AG04450 (cell line): Measurements from ENCODE around the gene TOP1. TPM values are rescaled to one million over a fixed set of nuclear protein-coding genes. Genes with fewer than 3 reads are reported as not detected.

Experiments
- CTCF ChIA-PET: fragments of 300-600, 350-600 bp; formaldehyde crosslinking; extraction: SDS; loops from one replicate; lab custom pipeline; 2022; ENCODE audit warnings: antibody characterized with exemption, inconsistent platforms; lab: Charles Lee
- POLR2A ChIA-PET: fragments of 350-600 bp; formaldehyde crosslinking; extraction: SDS; loops from one replicate; lab custom pipeline; 2021; ENCODE audit warnings: antibody characterized with exemption, inconsistent platforms; lab: Yijun Ruan, JAX
- DNase-seq: peaks from one replicate; pipeline ENCODE4 v3.0.0-alpha.2; 2011; ENCODE audit warnings: low read depth, low spot score
- H3K27ac ChIP-seq: one replicate; pipeline ENCODE4 v1.5.1; 2012; ENCODE audit warnings: low read depth, low read length, control low read depth
- H3K27me3 ChIP-seq: one replicate; pipeline ENCODE4 v1.6.0; 2012; ENCODE audit warnings: low read length; ENCODE audit not compliant: control insufficient read depth, insufficient read depth
- H3K4me3 ChIP-seq: 2 replicates; pipeline ENCODE4 v1.5.1; 2011; ENCODE audit warnings: mild to moderate bottlenecking, low read depth, low read length, control low read depth
- H3K9me3 ChIP-seq: 2 replicates; pipeline ENCODE4 v1.5.1; 2012; ENCODE audit warnings: low read length; ENCODE audit not compliant: control insufficient read depth, insufficient read depth
- polyA plus RNA-seq: library from polyadenylated mRNA; depleted of rRNA; stranded (reverse); fragments of >200 nt; gene quantifications from 2 replicates; pipeline ENCODE4 v1.2.3, GENCODE V29; 2011
- TF ChIP-seq, protein P1 (sequence below): IDR thresholded peaks from 2 replicates; pipeline ENCODE4 v1.5.1; 2011; ENCODE audit warnings: low read depth, low read length, control low read depth, inconsistent platforms

The TOP1 gene
- polyA plus RNA-seq, 1 experiment = 29.1 TPM

DNA sequence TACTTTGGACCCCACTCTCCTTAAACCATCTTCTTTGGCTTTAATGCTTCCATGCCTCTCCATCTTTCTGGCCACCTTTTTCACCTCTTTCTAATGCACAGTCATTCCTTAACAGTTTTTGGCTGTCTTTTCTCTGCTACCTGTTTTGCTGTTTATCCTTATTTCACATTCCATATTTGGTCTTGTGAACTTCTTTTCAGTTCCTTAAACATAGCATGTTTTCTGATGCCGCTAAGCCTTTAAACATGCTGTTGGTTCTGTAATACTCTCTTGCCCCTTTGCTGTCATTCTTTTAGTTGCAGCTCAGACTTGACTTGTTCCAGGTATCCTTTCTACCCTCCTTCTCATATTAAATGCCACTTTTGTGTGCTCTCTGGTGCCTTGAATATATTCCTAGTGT is 35.8 kb downstream of the TOP1 start:
- CTCF ChIA-PET = no interaction called here

GRCh38 chr20:41065716-41066115 is 37.1 kb downstream of the TOP1 start:
- Histone ChIP-seq H3K9me3 (no peaks in the 10 kb centered on the region), H3K27ac (no peak overlapping the region), H3K4me3 (no peak overlapping the region), H3K27me3 (no peaks in the 10 kb centered on the region)
- ChIA-PET POLR2A (no interaction called here), CTCF (interaction anchor here (0.8 kb wide), 1 partner anchor 98 kb away, joined by 3 read pairs; no protein-coding TSS in a partner anchor)
- no peak for DNase-seq
- TF ChIP-seq, protein P1, sequence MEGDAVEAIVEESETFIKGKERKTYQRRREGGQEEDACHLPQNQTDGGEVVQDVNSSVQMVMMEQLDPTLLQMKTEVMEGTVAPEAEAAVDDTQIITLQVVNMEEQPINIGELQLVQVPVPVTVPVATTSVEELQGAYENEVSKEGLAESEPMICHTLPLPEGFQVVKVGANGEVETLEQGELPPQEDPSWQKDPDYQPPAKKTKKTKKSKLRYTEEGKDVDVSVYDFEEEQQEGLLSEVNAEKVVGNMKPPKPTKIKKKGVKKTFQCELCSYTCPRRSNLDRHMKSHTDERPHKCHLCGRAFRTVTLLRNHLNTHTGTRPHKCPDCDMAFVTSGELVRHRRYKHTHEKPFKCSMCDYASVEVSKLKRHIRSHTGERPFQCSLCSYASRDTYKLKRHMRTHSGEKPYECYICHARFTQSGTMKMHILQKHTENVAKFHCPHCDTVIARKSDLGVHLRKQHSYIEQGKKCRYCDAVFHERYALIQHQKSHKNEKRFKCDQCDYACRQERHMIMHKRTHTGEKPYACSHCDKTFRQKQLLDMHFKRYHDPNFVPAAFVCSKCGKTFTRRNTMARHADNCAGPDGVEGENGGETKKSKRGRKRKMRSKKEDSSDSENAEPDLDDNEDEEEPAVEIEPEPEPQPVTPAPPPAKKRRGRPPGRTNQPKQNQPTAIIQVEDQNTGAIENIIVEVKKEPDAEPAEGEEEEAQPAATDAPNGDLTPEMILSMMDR = no peak

More for the DNA sequence above, 35.8 kb downstream of the TOP1 start:
- Histone ChIP-seq H3K27ac (no peak overlapping the region), H3K9me3 (no peaks in the 10 kb centered on the region), H3K27me3 (no peaks in the 10 kb centered on the region), H3K4me3 (no peak overlapping the region)
- TF ChIP-seq, protein P1 = no peak
- POLR2A ChIA-PET = no interaction called here
- no peak for DNase-seq

DNA sequence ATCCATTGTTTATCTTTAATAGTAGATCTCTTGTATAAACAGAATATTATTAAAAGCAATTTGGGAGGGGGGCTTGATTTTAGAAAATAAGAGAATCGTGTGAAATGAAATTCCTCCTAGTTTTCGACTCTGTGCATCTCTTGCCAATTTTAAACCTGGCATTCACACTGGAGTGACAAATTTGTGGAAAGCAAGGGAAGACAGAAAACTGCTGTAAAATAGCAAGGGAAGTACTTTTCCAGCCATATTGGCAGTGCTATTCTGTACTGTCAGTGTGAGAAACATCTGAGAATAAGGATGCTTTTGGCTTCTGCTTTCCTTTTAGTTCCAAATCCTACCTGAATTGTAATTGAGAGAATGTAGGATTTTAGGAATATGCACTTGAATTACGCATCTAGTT is 40.2 kb downstream of the TOP1 start:
- no peak for DNase-seq
- H3K27me3 ChIP-seq = no peaks in the 10 kb centered on the region
- TF ChIP-seq, protein P1 = no peak
- H3K9me3 ChIP-seq = no peaks in the 10 kb centered on the region
- no peak overlapping the region for H3K27ac ChIP-seq
- ChIA-PET CTCF (interaction anchor here (1.7 to 1.9 kb wide), 2 partner anchors 79 to 100 kb away, joined by 7 to 8 read pairs; no protein-coding TSS in a partner anchor), POLR2A (no interaction called here)
- no peak overlapping the region for H3K4me3 ChIP-seq

DNA sequence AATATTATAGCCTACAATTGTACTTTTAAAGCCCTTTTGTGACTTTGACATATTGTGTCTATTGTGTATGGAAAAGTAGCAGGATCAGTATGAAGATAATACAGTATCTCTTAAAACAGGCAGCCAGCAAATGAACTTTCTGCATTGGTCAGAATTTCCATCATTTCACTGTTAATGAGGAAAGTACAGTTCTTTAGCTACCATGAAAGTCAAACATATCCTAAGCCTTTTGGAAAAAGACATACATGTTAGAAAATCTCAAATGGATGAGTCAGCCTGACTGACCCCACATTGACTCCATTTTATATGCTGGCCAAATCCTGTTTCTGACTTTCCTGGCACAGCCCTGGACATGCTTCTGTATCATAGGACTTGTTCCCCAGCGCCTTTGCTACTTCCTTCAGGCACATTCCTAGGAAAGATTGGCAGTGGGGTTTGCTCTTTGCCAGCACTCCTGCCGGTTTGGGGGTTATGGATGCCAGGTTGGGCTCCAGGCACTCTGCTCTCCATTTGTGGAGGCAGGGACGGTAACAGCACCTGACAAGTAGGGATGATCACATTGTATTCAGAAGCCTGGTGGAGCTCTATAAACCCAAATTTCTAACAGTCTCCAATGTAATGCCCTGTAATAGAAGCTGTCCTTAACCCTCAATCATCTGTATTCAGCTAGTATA is 43.7 kb downstream of the TOP1 start:
- H3K4me3 ChIP-seq = no peak overlapping the region
- POLR2A ChIA-PET = no interaction called here
- no peak for DNase-seq
- TF ChIP-seq, protein P1 = no peak
- no peaks in the 10 kb centered on the region for H3K27me3 ChIP-seq
- H3K27ac ChIP-seq = peak overlapping the region; percentile 68
- H3K9me3 ChIP-seq = no peaks in the 10 kb centered on the region
- CTCF ChIA-PET = interaction anchor here (1.2 to 2.4 kb wide), 5 partner anchors 14 to 103 kb away, joined by 3 to 11 read pairs (median 4); no protein-coding TSS in a partner anchor

- DNase-seq = no peak
- Histone ChIP-seq H3K27me3 (no peaks in the 10 kb centered on the region), H3K27ac (no peak overlapping the region), H3K9me3 (no peaks in the 10 kb centered on the region), H3K4me3 (no peak overlapping the region)
- TF ChIP-seq, protein P1 = no peak
- ChIA-PET POLR2A (no interaction called here), CTCF (interaction anchor here (0.6 to 2.4 kb wide), 7 partner anchors 14 to 104 kb away, joined by 3 to 11 read pairs (median 3); no protein-coding TSS in a partner anchor)
Observed at GRCh38 chr20:41072915-41073314, 44.3 kb downstream of the TOP1 start.
